ENCODE measurements around the gene LDLRAD4. TPM values are rescaled to one million over a fixed set of nuclear protein-coding genes. Genes with fewer than 3 reads are reported as not detected.

LDLRAD4 gene
- polyA plus RNA-seq, 1 experiment: not detected

- H3K9me3 ChIP-seq (ENCODE audit: control insufficient read depth, insufficient read depth, low read length): peaks cover 2% of the 10 kb centered on the region; the same call in 1 of the 2 replicates
- no peak overlapping the region for H3K27ac ChIP-seq (ENCODE audit: low read depth, low read length)
- H3K27me3 ChIP-seq (ENCODE audit: control insufficient read depth, insufficient read depth, low read length): peaks cover 10% of the 10 kb centered on the region
- no peak for DNase-seq (ENCODE audit: low read depth, low spot score)
- no peak for TF ChIP-seq CTCF (IDR thresholded peaks at IDR 0.05; ENCODE audit: low read depth, low read length)
- H3K4me3 ChIP-seq (ENCODE audit: low read depth, low read length): no peak overlapping the region
- ChIA-PET POLR2A (no interaction called here), CTCF (no interaction called here)
These were observed 333.5 kb downstream of the LDLRAD4 start for GRCh38 chr18:13551841-13552733.

GRCh38 chr18:13553449-13553848, 334.9 kb downstream of the LDLRAD4 start:
- POLR2A ChIA-PET: no interaction called here
- H3K27me3 ChIP-seq (ENCODE audit: control insufficient read depth, insufficient read depth, low read length): peaks cover 10% of the 10 kb centered on the region
- H3K4me3 ChIP-seq (ENCODE audit: low read depth, low read length): no peak overlapping the region
- no peak for DNase-seq (ENCODE audit: low read depth, low spot score)
- H3K27ac ChIP-seq (ENCODE audit: low read depth, low read length): no peak overlapping the region
- H3K9me3 ChIP-seq (ENCODE audit: control insufficient read depth, insufficient read depth, low read length): peaks cover 2% of the 10 kb centered on the region; the same call in 1 of the 2 replicates
- CTCF ChIA-PET: no interaction called here
- TF ChIP-seq CTCF (IDR thresholded peaks at IDR 0.05; ENCODE audit: low read depth, low read length): no peak

- ChIA-PET CTCF (interaction anchor here (0.9 kb wide), 1 partner anchor 531 kb away, joined by 3 read pairs; no protein-coding TSS in a partner anchor), POLR2A (no interaction called here)
- Histone ChIP-seq H3K9me3 (ENCODE audit: control insufficient read depth, insufficient read depth, low read length) (no peaks in the 10 kb centered on the region), H3K27me3 (ENCODE audit: control insufficient read depth, insufficient read depth, low read length) (peaks cover 4% of the 10 kb centered on the region), H3K4me3 (ENCODE audit: low read depth, low read length) (no peak overlapping the region), H3K27ac (ENCODE audit: low read depth, low read length) (no peak overlapping the region)
- no peak for DNase-seq (ENCODE audit: low read depth, low spot score)
- TF ChIP-seq CTCF (IDR thresholded peaks at IDR 0.05; ENCODE audit: low read depth, low read length): no peak
These were observed 336.6 kb downstream of the LDLRAD4 start for GRCh38 chr18:13555192-13555591.

- Histone ChIP-seq H3K4me3 (ENCODE audit: low read depth, low read length) (no peak overlapping the region), H3K9me3 (ENCODE audit: control insufficient read depth, insufficient read depth, low read length) (no peaks in the 10 kb centered on the region), H3K27me3 (ENCODE audit: control insufficient read depth, insufficient read depth, low read length) (peaks cover 4% of the 10 kb centered on the region), H3K27ac (ENCODE audit: low read depth, low read length) (no peak overlapping the region)
- ChIA-PET CTCF (interaction anchor here (0.7 to 0.9 kb wide), 2 partner anchors 214 to 531 kb away, joined by 3 read pairs; no protein-coding TSS in a partner anchor), POLR2A (no interaction called here)
- DNase-seq (ENCODE audit: low read depth, low spot score): no peak
- TF ChIP-seq CTCF (IDR thresholded peaks at IDR 0.05; ENCODE audit: low read depth, low read length): no peak
These were observed 337.3 kb downstream of the LDLRAD4 start for GRCh38 chr18:13555865-13556264.

GRCh38 chr18:13556502-13556901, 337.9 kb downstream of the LDLRAD4 start:
- Histone ChIP-seq H3K9me3 (ENCODE audit: control insufficient read depth, insufficient read depth, low read length) (no peaks in the 10 kb centered on the region), H3K4me3 (ENCODE audit: low read depth, low read length) (no peak overlapping the region), H3K27ac (ENCODE audit: low read depth, low read length) (no peak overlapping the region), H3K27me3 (ENCODE audit: control insufficient read depth, insufficient read depth, low read length) (peaks cover 2% of the 10 kb centered on the region)
- ChIA-PET POLR2A (no interaction called here), CTCF (interaction anchor here (0.7 kb wide), 1 partner anchor 213 kb away, joined by 3 read pairs; no protein-coding TSS in a partner anchor)
- no peak for DNase-seq (ENCODE audit: low read depth, low spot score)
- TF ChIP-seq CTCF (IDR thresholded peaks at IDR 0.05; ENCODE audit: low read depth, low read length): no peak
